NT2/D1 (cell line): ENCODE data around the gene SRRM2.

Experiments
- DNase-seq: peaks from one replicate; pipeline ENCODE4 v3.0.0-alpha.2; 2011; ENCODE audit warnings: low read depth, low spot score
- H3K27me3 ChIP-seq: 2 replicates; pipeline ENCODE4 v1.6.0; 2011; ENCODE audit warnings: mild to moderate bottlenecking; ENCODE audit not compliant: insufficient read length, insufficient read depth
- H3K36me3 ChIP-seq: 2 replicates; pipeline ENCODE4 v1.6.1; 2011; ENCODE audit warnings: mild to moderate bottlenecking, low read length, mixed read lengths; ENCODE audit not compliant: insufficient read depth, insufficient read length
- H3K4me1 ChIP-seq: 2 replicates; pipeline ENCODE4 v1.5.1; 2011; ENCODE audit not compliant: insufficient read depth, insufficient read length
- H3K4me3 ChIP-seq: 2 replicates; pipeline ENCODE4 v1.5.1; 2011; ENCODE audit warnings: low read depth; ENCODE audit not compliant: insufficient read length
- H3K9ac ChIP-seq: 2 replicates; pipeline ENCODE4 v1.6.0; 2011; ENCODE audit warnings: low read depth; ENCODE audit not compliant: insufficient read length
- H3K9me3 ChIP-seq: 2 replicates; pipeline ENCODE4 v1.5.1; 2011; ENCODE audit warnings: mild to moderate bottlenecking, low read length; ENCODE audit not compliant: insufficient read depth
- SUZ12 ChIP-seq: IDR thresholded peaks from 2 replicates; pipeline ENCODE4 v1.6.1; 2011; ENCODE audit not compliant: insufficient read length, insufficient read depth; ENCODE audit errors: extremely low read depth
- YY1 ChIP-seq: IDR thresholded peaks from 2 replicates; pipeline ENCODE4 v1.6.1; 2011; ENCODE audit not compliant: insufficient read length, insufficient read depth
- ZNF274 ChIP-seq: IDR thresholded peaks from 2 replicates; pipeline ENCODE4 v1.6.1; 2011; ENCODE audit warnings: mild to moderate bottlenecking, low read depth, low read length

Gene SRRM2

DNA sequence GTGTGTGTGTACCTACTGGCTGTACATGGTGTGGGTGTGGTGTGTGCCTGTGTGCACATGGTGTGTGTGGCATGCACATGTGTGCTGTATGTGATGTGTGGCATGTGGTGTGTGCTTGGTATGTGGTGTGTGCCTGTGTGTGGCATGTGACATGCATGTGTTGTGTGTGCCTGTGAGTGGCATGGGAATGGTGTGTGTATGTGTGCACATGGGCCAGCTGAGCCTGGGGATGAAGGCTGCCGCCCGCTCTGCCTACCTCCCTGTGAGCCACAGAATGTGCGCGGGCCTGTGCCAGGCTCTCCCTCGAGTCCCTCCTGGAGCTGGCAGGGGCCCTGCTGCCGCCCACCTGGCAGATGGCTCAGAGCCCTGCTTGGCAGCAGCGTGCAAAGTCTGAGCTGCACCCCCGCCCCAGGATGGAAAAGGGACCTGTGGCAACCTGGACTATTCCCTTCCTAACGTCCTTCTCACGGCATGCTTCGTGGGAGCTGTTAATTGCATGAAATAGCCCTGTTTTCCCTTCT is 41.7 kb upstream of the SRRM2 start:
- Histone ChIP-seq H3K4me1 (peaks cover 2% of the 10 kb centered on the region), H3K9ac (no peak overlapping the region), H3K27me3 (no peaks in the 10 kb centered on the region), H3K4me3 (no peak overlapping the region), H3K36me3 (peaks cover 49% of the 10 kb centered on the region), H3K9me3 (no peaks in the 10 kb centered on the region)
- TF ChIP-seq ZNF274: no peak
- TF ChIP-seq SUZ12: no peak
- no peak for TF ChIP-seq YY1
- DNase-seq: no peak

DNA sequence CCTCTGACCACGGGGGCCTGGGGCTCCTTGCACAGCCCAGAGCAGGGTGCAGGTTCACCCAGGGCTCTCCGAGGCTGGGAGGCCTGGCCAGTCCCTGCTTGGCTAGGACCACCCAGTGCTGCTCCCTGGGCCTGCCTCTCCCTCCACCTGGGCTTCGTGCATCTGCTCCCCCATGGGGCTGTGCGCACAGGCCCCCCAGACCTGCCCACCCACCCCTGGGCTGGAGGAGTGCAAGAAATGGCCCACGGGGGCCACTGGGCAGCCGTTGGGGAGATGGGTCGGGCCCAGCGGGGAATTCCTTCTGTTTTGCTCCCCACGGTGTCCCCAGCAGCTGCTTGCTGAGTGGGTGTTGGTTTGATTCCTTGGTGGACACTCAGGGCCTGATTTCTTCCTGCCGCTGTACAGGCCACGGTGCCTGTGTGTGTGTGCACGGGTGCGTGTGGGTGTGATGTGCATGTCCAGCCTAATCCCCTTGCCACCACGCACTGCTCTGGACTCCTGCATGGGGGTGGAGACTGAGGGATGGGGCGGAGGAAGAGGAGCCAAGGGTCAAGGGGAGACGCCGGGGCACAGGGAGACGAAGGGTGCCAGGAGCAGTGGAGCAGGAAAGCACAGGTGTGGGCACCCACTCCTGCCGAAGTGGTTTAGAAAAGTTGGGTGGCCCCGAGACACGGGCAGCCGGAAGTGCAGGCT is 40.9 kb upstream of the SRRM2 start:
- Histone ChIP-seq H3K9ac (no peak overlapping the region), H3K9me3 (no peaks in the 10 kb centered on the region), H3K27me3 (no peaks in the 10 kb centered on the region), H3K4me1 (peaks cover 2% of the 10 kb centered on the region), H3K4me3 (no peak overlapping the region), H3K36me3 (peaks cover 41% of the 10 kb centered on the region)
- DNase-seq: no peak
- TF ChIP-seq ZNF274: no peak
- no peak for TF ChIP-seq YY1
- TF ChIP-seq SUZ12: no peak

DNA sequence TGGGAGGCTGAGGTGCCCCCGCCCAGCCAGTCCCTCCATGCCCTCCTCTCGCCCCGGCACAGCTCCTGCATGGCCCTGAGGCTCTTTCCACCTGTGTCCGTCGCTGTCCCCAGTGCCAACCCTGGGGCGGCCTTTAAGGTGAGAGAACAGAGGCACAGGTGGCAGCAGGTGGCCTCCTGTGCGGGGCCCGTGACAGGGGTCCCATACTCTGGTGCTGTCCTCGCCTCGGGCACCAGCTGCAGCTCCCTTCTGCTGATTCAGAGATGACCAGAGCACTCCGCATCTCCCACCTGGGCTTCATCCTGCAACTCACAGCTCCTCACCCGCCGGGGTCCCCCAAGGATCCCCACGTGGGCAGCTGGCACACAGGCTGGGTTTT is 40.4 kb upstream of the SRRM2 start:
- peaks cover 36% of the 10 kb centered on the region for H3K36me3 ChIP-seq
- no peak for DNase-seq
- peaks cover 6% of the 10 kb centered on the region for H3K4me1 ChIP-seq
- H3K9ac ChIP-seq: no peak overlapping the region
- no peaks in the 10 kb centered on the region for H3K9me3 ChIP-seq
- no peak overlapping the region for H3K4me3 ChIP-seq
- H3K27me3 ChIP-seq: no peaks in the 10 kb centered on the region
- no peak for TF ChIP-seq YY1

DNA sequence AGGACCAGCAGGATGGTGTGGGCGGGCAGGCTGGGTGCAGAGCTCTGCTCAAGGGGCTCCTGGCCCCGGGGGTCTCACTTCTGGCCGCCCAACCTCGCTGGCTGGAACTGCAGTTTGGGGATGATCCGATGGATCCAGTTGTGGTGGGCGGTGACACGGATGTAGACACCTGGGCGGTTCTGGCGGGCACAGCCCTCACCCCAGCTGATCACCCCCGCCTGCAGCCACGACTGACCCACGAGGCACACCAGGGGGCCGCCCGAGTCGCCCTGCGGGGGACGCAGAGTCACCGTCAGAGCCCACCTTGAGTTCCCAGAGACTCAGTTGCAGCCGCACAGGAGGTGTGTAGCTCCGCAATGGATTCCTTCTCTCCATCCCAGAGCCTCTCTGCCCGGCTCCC is 39.9 kb upstream of the SRRM2 start:
- no peak overlapping the region for H3K9ac ChIP-seq
- H3K4me1 ChIP-seq: peaks cover 10% of the 10 kb centered on the region
- no peak for DNase-seq
- H3K4me3 ChIP-seq: no peak overlapping the region
- H3K9me3 ChIP-seq: no peaks in the 10 kb centered on the region
- TF ChIP-seq YY1: no peak
- TF ChIP-seq SUZ12: no peak
- no peak for TF ChIP-seq ZNF274
- H3K27me3 ChIP-seq: no peaks in the 10 kb centered on the region
- peaks cover 31% of the 10 kb centered on the region for H3K36me3 ChIP-seq

DNA sequence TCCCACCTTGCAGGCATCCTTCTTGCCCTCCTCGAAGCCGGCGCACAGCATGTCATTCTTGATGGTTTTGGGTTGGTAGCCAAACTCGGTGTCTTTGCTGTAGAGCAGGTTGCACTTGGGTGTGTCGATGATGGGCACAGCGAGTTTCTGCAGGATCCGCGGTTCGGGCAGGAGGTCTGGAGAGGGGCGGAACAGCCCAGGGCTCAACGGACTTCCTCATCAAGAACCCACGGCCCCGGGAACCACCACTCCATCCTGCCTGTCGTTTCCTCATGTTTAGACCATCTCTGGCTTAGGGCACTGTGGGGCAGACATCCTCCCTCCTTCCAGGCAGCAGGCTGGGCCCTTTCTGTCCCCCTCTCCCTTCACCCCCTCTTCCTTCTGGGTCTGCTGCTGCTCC is 38.9 kb upstream of the SRRM2 start:
- no peaks in the 10 kb centered on the region for H3K9me3 ChIP-seq
- no peak overlapping the region for H3K9ac ChIP-seq
- H3K4me3 ChIP-seq: no peak overlapping the region
- TF ChIP-seq YY1 (no peak), SUZ12 (no peak), ZNF274 (no peak)
- peaks cover 21% of the 10 kb centered on the region for H3K36me3 ChIP-seq
- H3K4me1 ChIP-seq: peaks cover 13% of the 10 kb centered on the region
- no peak for DNase-seq
- no peaks in the 10 kb centered on the region for H3K27me3 ChIP-seq

DNA sequence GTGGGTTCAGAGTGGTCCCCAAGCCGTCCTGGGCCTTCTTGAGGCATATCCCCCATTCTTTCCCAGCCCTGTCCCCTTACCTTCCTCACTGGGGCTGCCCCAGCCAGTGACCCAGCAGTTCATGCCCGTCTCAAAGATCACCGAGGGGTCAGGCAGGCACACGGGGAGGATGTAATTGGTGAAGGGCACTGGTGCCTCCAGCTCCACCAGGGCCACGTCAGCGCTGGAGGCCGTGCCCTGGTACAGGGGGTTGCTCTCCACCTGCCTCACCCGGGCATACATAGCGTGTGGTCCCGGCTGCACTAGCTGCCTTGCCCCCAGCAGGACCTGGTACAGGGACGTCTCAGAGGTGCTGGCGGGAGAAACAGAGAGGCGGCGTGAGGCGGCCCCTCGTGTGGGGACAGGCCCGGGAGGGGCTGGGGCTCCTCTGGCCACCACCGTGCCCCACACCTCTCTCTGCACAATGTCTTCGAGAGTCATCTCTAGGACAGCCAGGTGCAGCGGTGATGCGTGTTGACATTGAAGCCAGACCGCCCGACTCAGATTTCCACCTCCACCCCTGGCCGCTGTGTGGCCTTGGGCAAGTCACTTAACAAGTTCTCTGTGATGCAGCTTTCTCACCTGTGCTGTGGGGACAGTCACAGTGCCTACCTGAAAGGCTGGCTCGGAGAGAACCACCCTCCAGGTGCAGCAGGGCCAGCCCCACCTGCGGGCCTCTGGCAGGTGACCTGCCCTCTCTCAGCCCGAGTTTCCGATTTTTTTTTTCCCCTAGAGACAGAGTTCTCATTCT is 38.3 kb upstream of the SRRM2 start:
- Histone ChIP-seq H3K36me3 (peaks cover 17% of the 10 kb centered on the region), H3K4me3 (no peak overlapping the region), H3K9me3 (no peaks in the 10 kb centered on the region), H3K9ac (no peak overlapping the region), H3K4me1 (peaks cover 18% of the 10 kb centered on the region), H3K27me3 (no peaks in the 10 kb centered on the region)
- TF ChIP-seq YY1: no peak
- no peak for DNase-seq

DNA sequence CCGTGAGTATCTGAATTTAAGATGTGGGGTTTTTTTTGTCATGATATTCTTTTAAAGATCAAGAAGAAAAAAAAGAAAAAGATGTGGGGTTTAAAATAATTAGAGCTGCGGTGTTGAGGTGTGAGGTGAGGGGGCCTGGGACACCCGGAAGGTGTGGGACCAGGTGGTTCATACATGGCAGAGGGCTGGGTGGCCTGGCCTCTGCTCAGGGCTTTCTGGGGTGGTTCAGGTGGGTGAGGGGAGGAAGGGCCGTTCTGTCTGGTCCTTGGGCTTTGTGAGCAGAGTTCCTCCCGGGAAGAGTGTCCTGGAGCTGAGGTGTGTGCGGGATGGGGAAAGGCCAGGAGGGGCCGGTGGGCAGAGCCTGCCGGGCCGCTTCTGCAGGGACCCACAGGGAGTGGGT is 37.4 kb upstream of the SRRM2 start:
- DNase-seq: no peak
- no peak overlapping the region for H3K9ac ChIP-seq
- no peak for TF ChIP-seq YY1
- TF ChIP-seq SUZ12: no peak
- no peak for TF ChIP-seq ZNF274
- H3K9me3 ChIP-seq: no peaks in the 10 kb centered on the region
- peaks cover 8% of the 10 kb centered on the region for H3K36me3 ChIP-seq
- no peaks in the 10 kb centered on the region for H3K27me3 ChIP-seq
- H3K4me3 ChIP-seq: no peak overlapping the region
- peaks cover 27% of the 10 kb centered on the region for H3K4me1 ChIP-seq
